GM19468 (cell line): ENCODE data around the gene MCEMP1.

ENCODE experiments used
- ATAC-seq: cut with Tn5 transposase; IDR thresholded peaks from one replicate; pipeline ENCODE4 v1.9.1; 2021; ENCODE audit warnings: mild to moderate bottlenecking, moderate library complexity, moderate number of reproducible peaks; ENCODE audit not compliant: unreplicated experiment; ENCODE audit errors: extremely low read depth

MCEMP1 gene

DNA sequence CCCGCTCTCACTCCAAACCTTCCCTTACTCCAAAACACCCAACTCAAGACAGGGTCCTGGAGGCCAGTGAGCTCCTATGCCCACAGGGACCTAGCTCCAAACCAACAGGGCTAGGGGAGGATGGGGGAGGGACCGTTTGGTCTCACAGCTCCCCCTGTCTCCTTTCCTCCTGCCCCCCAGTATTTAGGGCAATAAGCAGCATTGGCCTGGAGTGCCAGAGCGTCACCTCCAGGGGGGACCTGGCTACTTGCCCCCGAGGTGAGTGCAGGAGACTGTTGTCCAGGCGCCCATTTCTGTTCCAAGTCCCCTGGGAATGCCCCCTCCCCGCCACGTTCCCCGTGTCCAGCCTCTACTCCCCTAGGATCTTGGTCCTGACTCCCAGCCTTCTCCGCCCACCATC lies 7.2 kb upstream of the MCEMP1 start:
- ATAC-seq, result no peak

DNA sequence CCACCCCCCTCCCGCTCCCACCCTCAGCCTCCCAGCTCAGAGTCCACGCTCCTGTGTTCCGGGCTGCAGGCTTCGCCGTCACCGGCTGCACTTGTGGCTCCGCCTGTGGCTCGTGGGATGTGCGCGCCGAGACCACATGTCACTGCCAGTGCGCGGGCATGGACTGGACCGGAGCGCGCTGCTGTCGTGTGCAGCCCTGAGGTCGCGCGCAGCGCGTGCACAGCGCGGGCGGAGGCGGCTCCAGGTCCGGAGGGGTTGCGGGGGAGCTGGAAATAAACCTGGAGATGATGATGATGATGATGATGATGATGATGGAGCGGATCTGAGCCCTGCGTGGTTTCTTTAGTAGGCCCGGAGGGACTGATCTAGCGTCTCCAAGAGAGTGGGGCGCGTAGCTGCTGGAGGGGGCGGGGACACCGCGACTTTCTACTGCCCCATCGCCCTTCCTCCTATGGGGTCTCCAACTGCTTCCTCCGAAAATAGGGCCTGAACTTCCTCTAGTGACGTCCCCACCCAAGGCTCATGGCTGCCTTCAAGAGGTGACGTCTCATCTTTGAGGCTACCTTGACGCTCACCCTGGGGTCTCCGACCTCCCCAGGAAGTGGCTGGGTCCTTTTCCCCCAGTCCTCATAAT lies 6.6 kb upstream of the MCEMP1 start:
- no peak for ATAC-seq

DNA sequence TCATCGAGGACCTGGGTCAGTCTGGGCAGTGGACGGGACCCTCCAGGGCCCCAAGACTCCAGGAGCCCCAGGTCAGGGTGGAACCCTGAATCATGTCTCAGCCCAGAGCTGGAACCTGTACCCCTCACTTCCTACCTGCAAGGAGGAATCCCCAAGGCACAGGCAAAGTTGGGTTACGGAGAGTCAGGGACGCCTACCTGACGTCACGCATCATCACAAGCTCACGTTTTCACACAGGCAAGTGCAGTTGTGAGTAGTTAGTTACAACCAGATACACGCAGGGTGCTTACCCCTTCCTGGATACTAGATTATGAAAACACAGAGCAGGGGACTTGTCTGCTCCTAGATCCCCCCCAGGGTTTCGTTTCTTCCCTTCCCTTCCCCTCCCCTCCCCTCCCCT lies 6.1 kb upstream of the MCEMP1 start:
- ATAC-seq, result no peak

DNA sequence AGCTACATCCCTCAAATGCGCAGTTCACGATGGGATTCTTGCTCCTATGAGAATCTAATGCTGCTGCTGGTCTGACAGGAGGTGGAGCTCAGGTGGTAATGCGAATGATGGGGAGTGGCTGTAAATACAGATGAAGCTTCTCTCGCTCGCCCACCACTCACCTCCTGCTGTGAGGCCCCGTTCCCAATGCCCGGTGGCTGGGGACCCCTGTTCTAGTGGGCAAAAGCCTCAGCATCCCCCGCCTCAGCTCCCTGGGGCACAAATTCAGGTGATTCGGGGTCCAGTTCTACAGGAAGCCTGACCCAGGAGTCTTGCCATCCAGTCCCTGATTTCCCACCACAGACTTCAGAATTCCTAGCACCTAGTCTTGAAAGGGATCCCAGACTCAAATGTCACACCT lies 4.4 kb upstream of the MCEMP1 start:
- ATAC-seq, result no peak

DNA sequence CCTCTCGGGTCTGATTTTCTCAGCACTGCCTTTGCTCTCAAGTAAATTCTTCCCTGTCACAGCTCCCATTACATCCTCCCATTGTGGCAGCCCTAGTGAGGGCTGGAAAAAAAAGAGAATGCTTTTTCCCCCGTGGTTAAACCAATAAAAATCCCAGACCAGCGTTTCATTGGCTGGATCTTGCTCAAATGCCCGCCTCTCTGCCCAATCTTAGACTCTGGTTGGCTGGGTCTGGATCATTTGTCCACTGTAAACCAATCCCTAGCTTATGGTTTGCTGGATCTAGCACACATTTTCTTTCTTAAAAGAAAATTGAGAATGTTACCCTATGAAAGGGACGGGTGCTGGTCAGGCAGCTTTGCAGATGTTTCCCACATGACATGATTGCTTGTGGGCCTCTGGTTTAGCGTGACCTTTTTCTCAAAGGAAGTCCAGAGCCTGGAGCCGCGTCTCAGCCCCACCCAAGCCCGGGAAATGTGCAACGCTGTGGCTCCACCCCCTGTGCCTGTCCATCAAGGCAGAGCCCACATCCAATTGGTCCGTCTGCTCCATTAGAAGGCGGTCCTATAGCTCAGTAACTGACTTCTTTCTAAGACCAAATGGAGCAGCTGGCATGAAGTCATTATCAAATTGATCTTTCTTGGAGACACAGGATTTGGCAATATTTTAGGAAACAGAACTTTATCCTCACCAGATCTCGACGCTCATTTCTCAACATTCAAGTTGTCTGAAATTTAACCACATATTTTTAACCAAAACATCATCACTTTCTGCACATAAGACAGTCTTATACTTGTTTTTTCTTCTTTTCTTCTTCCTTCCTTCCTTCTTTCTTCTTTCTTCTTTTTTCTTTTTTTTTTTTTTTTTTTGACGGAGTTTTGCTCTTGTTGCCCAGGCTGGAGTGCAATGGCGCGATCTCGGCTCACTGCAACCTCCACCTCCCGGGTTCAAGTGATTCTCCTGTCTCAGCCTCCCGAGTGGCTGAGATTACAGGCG lies 2.6 kb upstream of the MCEMP1 start:
- no peak for ATAC-seq

DNA sequence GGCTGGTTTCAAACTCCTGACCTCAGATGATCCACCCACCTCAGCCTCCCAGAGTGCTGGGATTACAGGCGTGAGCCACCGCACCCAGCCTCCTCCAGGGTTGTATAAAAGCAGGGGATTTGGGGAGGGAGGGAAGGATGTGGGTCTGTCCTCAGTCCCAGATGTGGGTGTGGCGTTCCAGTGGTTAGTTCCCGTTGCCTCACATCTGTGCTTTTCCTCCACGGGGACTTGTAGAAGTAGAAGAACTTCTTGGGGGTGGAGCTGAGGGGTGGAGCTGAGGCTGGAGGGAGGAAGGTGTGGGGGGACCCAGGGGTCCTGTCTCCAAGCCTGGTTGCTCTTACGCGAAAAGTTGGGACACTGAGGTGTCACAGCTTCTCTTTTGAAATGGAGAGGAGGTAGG lies 514 bp upstream of the MCEMP1 start:
- no peak for ATAC-seq

DNA sequence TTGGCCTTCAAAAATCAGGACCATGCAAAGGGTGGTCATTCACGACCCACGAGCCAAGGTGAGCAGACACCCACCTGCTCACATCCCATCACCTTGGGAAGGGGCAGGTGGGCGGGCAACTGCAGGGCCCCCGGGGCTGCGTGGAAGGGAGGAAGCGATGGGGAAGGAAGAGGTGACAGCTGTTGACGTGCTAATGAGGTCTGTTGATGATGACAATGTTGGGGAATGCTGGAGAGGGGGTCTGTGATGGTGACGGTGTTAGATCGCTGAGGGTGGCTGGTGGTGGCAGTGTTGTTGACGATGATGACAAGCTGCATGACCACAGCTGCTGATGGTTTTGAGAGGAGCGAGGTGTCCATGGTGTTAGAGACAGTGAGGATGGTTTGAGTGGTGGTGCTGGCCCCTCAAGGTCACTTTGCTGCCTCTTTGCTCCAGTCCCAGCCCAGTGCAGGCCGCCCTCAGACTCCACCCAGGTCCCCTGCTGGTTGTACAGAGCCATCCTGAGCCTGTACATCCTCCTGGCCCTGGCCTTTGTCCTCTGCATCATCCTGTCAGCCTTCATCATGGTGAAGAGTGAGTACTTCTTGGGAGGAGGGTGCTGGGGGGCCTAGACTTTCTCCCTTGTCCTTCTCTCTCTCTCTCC lies 900 bp downstream of the MCEMP1 start:
- ATAC-seq, result no peak

DNA sequence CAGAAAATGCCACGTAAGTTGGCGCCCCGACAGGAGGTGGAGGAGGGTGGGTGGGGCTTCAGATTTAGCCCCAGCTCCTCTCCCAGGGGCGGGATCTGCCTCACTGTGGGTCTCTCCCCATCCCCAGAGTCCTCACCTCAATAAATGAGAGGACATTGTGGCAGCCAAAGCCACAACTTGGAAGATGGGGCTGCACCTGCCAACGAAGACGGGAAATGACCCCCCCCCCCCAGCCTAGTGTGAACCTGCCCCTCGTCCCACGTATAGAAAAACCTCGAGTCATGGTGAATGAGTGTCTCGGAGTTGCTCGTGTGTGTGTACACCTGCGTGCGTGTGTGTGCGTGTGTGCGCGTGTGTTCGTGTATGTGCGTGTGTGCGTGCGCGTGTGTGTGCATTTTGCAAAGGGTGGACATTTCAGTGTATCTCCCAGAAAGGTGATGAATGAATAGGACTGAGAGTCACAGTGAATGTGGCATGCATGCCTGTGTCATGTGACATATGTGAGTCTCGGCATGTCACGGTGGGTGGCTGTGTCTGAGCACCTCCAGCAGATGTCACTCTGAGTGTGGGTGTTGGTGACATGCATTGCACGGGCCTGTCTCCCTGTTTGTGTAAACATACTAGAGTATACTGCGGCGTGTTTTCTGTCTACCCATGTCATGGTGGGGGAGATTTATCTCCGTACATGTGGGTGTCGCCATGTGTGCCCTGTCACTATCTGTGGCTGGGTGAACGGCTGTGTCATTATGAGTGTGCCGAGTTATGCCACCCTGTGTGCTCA lies 2.3 kb downstream of the MCEMP1 start:
- no peak for ATAC-seq

DNA sequence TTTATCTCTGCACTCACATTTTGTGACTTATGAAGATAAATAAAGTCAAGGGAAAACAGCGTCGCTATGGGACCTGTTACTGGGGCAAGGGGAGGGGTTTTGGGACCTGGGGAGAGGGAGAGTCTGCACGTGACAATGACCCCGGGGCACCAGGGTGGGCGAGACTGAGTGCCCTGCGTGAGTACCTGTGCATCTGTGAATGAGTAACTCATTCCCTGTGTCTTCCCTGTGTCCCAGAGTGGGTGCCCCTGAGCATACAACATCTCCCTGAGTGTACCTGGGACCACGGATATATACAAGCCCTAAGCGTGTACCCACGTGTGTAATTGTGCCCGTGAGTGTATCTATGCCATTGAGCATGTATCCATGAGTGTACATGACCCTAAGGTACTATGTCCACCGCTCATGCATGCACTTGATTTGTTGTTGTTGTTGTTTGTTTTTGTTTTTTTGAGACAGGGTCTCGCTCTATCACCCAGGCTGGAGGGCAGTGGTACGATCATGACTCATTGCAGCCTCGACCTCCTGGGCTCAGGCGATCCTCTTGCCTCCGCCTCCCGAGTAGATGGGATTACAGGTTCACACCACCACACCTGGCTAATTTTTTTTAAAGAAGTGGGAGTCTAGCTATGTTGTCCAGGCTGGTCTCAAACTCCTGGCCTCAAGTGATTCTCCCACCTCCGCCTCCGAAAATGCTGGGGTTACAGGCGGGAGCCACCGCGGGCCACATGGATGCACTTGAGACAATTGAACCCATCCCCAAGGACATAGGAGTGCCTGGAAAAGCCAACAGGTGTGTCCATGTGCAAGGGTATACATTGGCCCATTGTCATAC lies 3.1 kb downstream of the MCEMP1 start:
- no peak for ATAC-seq

DNA sequence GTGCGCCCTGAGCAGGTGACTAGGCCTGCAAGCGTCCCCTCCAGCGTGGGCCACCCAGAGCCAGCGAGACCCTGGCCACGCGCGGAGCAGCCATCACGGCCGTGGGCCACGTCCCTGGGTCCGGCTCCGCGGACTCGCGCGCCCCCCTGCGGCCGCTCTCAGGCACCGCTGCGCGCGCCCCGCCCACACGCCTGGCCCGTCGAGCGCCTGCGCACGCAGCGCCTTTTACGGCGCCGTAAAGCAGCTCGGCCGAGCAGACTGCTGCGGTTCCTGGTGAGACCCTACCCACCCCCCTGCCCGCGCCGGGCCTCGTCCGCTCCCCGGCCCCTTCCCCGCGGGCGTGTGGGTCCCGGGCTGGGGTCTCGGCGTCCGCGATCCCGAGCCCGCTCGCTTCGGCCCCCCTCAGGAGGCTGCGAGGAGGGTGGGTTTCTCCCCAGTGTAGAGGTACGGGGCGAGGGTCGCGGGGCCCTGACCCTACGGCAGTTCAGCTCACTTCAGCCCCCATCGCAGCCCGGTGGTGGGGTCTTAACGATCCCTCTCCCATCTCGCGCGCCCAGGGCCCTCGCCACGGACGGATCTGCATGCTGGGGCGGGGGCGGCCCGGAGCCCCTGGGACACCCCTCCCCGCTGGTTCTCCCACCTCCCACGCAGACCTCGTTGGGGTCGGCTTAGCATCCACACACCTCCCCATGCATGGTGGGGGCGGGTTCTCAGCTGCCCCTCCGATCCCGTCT lies 3.9 kb downstream of the MCEMP1 start, which contains the start of gene TRAPPC5:
TSS of gene TRAPPC5 (plus strand) at position 228 of the 734 bp plus-strand sequence. CDS start 1,421 bp downstream, outside the sequence.
- ATAC-seq, result peak; percentile 13

DNA sequence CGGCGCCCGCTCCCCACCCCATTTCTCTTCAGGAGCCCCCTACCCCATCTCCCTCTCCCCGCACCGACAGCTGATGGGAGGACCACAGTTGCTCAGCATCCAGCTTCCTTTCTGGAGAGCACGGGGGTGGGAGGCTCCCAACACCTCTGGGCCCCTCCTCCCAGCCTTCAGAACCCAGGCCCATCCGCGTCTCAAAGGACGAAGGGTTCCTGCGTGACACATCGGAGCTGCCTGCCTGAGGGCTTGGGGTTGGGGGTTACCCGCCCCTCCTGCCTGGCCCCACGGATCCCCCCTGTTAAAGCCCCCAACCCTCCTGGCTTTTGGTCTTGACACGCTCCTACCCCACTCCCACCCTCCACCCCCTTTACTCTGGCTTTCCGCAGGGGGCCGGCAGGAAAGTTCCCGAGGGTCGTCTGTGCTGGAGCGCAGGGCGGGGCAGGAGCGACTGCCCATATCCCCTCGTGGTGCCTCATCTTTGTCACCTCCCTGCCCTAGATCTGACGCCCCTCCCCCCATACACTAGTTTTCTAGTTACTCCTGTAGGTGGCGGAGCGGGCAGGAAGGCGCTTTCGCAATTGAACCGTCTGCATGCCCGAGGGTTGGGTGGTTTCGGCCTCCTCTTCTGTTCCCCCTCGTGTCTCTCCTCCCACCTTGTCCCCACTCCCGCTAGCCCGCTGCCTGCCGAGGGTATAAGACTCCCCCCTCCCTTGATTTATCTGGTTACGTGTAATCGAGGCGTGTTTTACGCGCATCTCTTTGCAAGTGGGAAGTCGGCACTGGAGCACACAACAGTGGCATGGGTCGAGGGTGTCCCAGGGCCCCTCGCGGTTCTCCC lies 4.7 kb downstream of the MCEMP1 start:
- no peak for ATAC-seq

DNA sequence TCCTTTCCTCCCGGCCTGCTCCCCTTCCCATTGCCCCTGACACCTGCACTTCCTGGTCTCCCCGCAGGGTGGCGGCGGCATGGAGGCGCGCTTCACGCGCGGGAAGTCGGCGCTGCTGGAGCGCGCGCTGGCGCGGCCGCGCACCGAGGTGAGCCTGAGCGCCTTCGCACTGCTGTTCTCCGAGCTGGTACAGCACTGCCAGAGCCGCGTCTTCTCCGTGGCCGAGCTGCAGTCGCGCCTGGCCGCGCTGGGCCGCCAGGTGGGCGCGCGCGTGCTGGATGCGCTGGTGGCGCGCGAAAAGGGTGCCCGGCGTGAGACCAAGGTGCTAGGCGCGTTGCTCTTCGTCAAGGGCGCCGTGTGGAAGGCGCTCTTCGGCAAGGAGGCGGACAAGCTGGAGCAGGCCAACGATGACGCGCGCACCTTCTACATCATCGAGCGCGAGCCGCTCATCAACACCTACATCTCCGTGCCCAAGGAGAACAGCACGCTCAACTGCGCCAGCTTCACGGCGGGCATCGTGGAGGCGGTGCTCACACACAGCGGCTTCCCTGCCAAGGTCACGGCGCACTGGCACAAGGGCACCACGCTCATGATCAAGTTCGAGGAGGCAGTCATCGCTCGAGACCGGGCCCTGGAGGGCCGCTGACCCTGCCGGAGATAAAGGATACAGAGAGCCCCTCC lies 5.4 kb downstream of the MCEMP1 start:
- ATAC-seq, result no peak

DNA sequence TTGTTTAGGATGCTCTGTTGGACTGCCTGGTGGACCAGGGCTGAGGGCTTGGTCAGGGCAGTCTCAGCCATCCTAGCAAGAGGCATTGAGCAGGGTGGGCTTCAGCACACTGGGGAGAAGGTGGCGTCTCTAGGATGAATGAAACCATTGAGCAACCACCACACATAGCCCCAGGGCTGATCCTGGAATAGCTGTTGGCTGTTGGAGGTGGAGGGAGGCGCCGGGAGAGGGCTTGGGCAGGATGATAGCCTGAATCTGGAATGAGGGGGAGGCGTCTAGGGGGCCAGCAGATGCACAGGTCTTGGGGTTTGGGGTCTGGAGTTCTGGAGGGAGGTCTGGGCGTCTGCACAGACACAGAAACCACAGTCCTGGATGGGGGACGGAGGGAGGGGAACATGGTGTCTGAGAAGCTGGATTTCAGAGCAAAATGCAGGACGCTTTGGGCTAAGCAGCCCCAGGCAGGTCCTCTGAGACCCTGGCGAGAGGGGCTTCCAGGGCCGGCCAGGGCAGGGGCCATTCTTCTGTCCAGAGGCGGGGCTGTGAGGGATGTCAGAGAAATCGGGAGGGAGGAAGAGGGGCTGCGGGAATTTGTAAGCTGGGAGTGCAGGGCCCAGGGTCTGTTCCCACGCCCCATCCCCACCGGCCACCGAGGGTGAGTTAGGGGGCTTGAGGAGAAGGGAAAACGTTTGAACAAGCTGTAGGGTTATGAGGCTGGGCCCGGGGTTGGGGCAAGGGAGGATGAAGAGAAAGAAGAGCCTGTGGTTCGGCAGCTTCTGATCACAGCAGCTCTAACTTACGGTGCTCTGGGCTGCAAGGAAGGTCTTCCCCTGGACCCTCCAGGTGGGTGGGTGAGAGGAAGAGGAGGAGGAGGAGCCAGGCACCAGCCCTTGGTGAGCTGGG lies 8.9 kb downstream of the MCEMP1 start:
- no peak for ATAC-seq

DNA sequence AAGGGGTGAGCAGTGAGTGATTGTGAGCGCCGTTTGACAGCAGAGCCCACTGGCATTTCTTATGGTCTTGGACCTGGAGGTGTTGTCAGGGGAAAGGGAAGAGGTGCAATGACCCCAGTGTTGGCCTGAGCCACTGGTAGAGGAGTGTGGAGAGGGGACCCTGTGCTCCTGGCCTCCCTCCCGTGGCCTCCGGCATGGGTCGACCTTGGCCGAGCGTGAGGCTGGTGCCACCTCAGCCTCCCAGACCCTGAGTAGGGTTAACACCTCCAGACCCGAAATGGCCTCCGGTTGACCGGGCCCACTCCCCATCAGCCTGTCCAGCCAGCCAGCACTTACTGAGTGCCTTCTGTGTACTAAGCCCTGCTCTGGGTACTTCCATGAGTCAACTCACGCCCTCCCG lies 10.3 kb downstream of the MCEMP1 start:
- ATAC-seq, result no peak

DNA sequence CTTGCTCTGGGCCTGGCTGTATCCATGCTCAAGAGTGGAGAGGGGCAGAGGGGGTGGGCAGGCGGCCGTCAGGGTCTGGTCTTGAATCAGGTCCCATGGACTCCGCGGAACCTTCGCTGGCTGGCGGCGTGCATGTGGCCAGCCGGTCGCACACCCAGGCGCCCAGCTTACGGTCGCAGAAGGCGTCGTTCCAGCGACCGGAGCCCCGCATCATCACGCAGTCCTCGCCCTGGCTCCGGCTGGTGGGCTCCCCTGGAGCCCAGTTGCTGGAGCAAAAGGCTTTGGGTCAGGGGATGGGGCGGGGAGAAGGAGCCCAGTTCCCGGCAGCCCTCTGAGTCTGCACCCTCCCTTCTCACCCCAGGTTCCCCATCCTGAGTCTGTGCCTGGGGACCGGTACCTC lies 12.3 kb downstream of the MCEMP1 start:
- no peak for ATAC-seq

DNA sequence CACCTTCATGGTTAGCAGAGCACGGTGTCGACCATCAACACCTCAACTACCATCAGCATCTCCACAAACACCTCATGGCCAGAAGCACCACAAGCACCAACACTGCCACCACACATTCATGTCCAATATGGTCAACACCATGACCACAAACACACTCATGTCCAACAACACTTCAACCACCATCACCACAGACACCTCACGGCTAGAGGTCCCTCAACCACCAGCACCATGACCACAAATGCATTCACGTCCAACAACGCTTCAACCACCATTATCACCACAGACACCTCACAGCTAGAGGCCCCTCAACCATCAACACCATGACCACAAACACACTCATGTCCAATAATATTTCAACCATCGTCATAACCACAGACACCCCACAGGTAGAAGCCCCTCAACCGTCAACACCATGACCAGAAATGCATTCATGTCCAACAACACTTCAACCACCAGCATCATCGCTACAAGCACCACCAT lies 13.9 kb downstream of the MCEMP1 start:
- no peak for ATAC-seq
